NCI-H2227 (cell line): ENCODE results near the gene CIAPIN1.
"Not testable (repeated sequence)": the region's sequence is repeated elsewhere in the genome, so short reads cannot be mapped to it uniquely, and the experiment has no call there.

Source experiments
- DNase-seq: peaks from one replicate; lab custom pipeline; 2025; ENCODE audit not compliant: unreplicated experiment; lab: John Stamatoyannopoulos, UW

Gene CIAPIN1

GRCh38 chr16:57407521-57408353 lies 39.4 kb downstream of the CIAPIN1 start:
- no peak for DNase-seq

DNA sequence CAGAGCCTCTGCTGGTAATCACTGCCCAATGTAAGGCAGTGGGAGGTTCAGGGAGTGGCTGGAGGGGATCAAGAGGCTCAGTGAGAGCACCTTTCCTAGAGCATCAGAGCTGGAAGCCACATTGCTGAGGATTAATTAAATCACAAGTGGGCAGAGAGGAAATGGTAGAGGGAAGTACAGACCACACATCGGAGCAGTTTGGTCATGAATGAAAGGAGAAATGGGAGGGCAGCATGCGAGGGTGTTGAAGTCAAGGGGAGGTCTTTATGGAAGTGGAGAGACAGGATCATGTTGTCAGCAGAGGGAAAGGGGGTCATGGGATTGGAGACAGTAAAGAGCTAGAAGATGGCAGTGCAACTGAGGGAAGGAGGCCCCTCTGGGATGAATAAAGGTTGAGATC lies 40.3 kb downstream of the CIAPIN1 start:
- no peak for DNase-seq

GRCh38 chr16:57405097-57405496 lies 42.1 kb downstream of the CIAPIN1 start:
- DNase-seq: no peak

DNA sequence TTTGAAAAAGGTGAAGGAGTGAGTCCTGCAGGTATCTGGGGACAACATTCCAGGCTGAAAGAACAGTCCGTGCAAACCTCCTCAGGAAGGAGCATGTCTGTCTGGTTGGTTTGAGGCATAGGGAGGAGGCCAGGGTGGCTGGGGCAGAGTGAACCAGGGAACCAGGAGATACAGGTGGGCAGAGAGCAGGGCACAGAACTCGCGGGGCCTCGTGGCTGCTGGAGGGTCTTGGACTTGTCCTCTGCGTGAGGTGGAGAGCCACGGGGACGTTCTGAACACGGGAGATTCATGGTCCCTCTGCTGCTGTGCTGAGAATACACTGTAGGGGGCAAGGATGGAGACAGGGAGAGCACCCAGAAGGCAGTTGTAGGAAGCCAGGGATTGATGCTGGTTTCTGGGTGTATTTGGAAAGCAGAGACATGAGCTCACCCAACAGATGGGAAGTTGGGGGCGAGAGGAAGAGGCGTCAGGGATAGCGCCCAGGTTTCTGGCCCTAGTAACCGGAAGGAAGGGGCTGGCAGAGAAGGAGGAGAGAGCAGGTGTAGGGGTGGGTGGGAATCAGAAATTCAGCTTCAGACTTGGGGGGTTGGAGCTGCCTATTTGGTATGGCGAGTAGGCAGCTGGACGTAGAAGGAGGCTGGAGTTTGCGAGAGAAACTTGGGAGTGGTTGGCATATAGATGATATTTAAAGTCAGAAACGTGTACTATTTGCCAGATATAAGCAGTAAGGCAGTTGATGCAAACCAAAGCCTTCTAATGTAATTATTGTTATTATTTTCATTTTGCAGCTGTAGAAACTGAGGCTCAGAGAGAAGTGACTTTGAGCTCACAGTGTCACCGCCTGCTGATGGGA lies 43.0 kb downstream of the CIAPIN1 start, which contains the start of gene CCL17:
TSS of gene CCL17 (plus strand) at position 803 of the 853 bp plus-strand sequence. CDS start 9,166 bp downstream, outside the sequence.
- DNase-seq: no peak

DNA sequence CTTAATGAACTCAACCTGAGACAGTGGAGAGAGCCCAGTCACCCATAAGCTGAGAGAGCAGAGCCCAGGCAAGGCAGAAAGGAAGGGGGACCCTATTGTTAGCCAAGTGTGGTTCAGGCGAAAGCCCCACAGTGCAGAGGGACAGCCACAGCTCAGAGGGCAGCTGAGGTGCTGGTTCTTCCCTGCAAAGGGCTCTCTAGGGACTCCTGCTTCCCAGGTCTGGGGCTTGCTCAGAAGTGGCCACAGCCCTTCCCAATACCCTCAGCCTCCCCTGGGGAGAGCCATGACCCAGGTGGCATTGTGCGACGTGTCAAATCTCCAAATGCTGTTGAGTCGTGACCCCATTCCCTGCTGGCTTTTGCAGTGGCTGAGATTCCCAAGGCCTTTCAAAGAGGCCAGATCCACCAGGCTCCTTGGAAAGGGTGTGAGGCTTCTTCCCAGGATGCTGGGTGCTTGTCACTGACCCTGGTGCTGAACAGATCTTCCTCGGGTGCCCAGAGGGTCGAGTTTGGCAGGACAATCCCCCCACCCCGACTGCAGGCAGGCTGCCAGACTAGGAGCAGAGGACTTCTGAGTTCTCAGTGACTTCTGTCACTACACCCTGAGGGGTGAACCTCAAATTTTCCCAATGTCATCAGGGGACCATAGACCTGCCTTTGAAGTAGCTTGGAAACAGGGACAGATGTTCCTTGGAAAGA lies 45.1 kb downstream of the CIAPIN1 start:
- DNase-seq: no peak

DNA sequence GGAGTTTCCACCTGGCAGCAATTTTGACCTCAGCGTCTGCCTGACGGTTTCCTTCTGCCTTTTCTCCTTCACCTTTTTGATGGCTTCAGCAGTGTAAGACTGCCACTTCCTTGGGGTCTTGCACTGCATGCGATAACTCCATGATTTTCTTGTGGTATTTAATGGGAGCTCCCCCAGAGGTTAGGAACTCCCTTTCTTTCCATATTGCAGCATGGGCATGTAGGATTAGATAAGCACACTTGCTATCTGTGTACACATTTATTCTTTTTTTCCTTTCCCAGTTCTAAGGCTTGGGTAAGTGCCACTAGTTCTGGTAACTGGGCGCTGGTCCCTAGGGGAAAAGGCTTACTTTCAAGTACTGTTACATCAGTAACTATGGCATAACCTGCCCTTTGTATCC lies 49.7 kb downstream of the CIAPIN1 start:
- not testable (repeated sequence) for DNase-seq

DNA sequence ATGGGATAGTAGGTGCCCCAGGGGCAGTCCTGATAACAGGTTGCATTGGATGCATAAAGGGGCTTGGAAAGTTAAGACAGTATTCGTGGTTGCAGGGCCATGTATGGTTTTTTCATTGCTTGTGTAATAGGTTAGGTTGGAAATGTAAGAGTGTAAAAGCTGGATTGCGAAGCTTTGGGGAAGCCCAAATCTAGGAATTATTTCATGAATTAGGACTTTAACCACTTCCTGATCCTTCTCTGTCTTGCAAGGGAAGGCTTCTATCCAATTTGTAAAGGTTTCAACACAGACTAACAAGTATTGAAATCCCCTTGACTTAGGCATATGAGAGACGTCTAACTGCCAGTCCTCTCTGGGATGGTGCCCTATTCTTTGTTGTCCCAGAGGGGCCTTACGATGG lies 50.4 kb downstream of the CIAPIN1 start:
- DNase-seq: no peak

- no peak for DNase-seq
These were observed 52.2 kb downstream of the CIAPIN1 start for GRCh38 chr16:57395026-57395425.

GRCh38 chr16:57394444-57394843 lies 52.7 kb downstream of the CIAPIN1 start:
- no peak for DNase-seq

GRCh38 chr16:57392694-57393093 lies 54.5 kb downstream of the CIAPIN1 start:
- no peak for DNase-seq

DNA sequence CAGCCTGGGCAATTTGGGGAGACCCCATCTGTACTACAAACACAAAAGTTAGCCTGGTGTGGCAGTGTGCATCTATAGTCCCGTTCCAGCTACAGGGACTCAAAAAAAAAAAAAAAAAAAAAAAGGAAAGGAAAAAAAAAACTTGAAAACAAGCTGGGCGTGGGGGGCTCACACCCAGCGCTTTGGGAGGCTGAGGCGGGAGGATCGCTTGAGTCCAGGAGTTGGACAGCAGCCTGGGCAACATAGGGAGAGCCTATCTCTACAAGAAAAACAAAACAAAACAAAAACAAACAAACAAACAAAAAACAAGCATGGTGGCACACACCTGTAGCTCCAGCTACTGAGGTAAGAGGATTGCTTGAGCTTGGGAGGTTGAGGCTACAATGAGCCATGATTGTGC lies 55.5 kb downstream of the CIAPIN1 start:
- no peak for DNase-seq

- DNase-seq: no peak
These were observed 55.9 kb downstream of the CIAPIN1 start for GRCh38 chr16:57391300-57391699.

DNA sequence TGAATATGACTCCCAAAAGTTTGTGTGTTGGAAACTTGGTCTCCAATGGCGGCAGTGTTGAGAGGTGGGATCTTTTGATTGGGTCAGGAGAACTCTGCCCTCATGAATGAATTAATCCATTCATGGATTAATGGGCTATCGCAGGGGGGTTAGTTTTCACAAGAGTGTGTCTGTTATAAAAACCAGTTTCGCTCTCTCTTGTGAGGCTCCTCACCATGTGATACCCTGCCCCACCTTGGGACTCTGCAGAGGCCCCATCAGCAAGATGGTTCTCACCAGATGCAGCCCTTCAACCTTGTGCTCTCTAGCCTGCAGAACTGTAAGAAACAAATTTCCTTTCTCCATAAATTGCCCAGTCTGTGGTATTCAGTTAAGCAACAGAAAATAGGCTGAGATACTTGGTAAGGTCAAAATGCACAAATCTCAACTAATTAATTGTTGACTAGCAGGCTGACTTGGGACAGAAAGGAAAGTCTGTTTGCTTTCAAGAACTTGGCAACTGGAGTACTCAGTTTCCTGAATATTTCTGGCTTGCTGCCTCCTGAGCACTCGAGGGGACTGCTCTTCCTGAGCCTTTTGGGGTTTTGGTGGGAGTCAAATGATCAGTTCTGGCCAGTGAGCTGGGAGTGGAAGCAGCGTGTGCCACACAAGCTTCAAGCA lies 56.4 kb downstream of the CIAPIN1 start:
- no peak for DNase-seq

GRCh38 chr16:57389087-57389468 lies 58.1 kb downstream of the CIAPIN1 start:
- no peak for DNase-seq

DNA sequence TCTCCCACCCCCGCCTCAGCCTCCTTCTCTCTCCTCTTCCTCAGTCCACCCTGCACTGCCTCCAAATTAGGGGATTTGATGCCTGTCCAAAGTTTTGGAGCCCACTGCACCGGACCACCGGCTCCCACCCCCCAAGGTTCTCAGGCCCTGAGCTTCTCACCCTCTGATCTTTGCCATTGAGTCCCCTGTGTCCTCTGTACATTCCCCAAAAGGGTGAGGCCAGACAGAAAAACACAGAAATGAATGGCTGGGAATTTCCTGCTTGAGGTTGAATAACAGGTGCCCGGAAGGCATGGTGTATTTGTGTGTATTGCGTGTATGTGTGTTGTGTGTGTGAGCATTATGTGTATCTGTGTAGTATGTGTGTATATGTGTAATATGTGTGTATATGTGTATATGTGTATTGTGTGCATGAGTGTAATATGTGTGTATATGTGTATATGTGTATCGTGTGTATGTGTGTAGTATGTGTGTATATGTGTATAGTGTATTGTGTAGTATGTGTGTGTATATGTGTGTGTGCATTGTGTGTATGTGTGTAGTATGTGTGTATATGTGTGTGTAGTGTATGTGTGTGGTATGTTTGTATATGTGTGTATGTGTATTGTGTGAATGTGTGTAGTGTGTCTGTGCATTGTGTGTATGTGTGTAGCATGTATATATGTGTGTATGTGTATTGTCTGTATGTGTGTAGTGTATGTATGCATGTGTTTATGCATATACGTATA lies 58.7 kb downstream of the CIAPIN1 start:
- DNase-seq: no peak

DNA sequence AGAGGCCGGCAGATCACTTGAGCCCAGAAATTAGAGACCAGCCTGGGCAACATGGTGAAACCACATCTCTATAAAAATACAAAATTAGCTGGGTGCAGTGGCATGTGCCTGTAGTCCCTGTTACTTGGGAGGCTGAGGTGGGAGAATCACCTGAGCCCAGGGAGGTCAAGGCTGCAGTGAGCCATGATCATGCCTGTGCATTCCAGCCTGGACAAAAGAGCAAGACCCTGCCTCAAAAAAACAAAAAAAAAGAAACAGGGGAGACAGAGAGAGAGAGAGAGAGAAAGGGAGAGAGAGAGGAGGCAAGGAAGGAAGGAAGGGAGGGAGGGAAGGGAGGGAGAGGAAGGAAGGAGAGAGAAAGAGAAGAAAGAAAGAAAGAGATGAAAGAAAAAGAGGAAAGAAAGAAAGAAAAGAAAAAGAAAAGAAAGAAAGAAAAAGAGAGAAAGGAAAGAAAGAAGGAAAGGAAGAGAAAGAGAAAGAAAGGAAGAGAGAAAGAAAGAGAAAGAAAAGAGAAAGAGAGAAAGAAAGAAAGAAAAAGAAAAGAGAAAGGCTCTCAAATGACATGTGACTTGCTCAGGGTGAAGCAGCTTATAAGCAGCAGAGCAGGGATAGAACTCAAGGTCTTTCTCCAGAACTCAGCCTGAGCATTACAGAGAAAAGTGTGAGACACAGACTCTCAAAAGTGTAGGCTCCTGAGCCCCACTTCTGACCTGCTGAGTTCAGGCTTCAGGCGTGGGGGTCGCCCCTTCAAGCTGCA lies 59.4 kb downstream of the CIAPIN1 start:
- no peak for DNase-seq

DNA sequence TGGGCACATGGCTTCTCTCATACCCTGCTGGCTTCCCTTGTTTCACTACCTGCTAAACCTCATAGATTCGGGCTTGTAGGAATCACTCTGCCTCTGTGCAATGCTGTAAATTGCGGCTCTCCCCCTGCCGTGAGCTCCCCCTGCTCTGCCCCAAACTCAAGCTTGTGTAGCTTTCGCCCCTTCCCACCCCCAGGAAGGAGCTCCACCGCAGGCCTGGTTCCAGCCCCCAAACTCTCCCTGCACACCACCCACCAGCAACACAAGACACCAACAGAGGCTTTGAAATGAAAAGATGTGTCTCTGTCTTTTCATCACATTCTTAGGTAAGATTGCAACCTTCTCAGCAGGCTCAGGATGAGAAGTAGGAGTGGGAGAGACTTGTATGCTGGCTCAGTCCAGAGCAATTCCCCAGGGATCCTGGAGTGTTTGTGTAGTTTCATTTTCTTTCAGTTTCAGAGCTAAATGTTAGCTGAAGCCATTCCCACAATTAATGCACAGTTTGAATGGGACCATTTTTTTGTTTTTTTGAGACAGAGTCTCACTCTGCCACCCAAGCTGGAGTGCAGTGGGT lies 60.7 kb downstream of the CIAPIN1 start:
- no peak for DNase-seq

- no peak for DNase-seq
These were observed 62.1 kb downstream of the CIAPIN1 start for GRCh38 chr16:57385083-57385482.
